Measurements from ENCODE around the gene C15orf61.

Gene C15orf61

DNA sequence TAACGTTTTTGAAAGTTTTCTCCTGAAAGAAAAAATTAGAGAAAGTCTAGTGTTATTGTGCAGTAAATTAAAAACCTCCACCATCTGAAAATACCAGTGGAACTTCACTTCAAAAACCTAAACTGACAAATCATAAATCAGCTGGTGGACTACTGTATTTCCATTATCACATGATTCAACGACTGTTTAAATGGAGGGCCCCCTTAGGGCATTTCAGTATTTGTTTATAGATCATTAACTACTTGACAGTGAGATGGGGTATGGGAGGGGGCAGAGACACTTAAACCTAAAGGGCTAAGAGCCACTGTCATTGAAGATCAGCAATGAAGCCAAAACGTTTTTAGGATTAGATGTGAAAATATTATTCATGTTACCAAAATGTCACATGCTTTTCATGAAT is 8.8 kb upstream of the C15orf61 start (continued):
- TF ChIP-seq GLIS2 (tag by site-specific recombination; IDR thresholded peaks at IDR 0.05) (no peak), ZNF202 (tag by site-specific recombination; IDR thresholded peaks at IDR 0.05; ENCODE audit: borderline replicate concordance) (no peak), ZNF19 (tag by site-specific recombination; IDR thresholded peaks at IDR 0.05; ENCODE audit: low read depth) (no peak), ZNF16 (tag by site-specific recombination; IDR thresholded peaks at IDR 0.05; ENCODE audit: low read depth) (no peak), ZNF654 (tag by site-specific recombination; IDR thresholded peaks at IDR 0.05; ENCODE audit: low read depth) (no peak), WT1 (tag by site-specific recombination; IDR thresholded peaks at IDR 0.05) (peak; percentile 55; the same call in 1 of the 2 replicates), ZNF558 (tag by site-specific recombination; IDR thresholded peaks at IDR 0.05) (0 out of 2 replicates have a peak, but pooled peaks have one; percentile 11), ZNF510 (tag by site-specific recombination; IDR thresholded peaks at IDR 0.05; ENCODE audit: insufficient replicate concordance) (no peak), ZNF837 (tag by site-specific recombination; IDR thresholded peaks at IDR 0.05) (no peak), GLIS1 (tag by site-specific recombination; IDR thresholded peaks at IDR 0.05) (no peak), YY2 (tag by site-specific recombination; IDR thresholded peaks at IDR 0.05) (no peak), ZNF416 (tag by site-specific recombination; IDR thresholded peaks at IDR 0.05) (no peak), ZNF560 (tag by site-specific recombination; IDR thresholded peaks at IDR 0.05; ENCODE audit: borderline replicate concordance) (no peak), ZNF549 (tag by site-specific recombination; IDR thresholded peaks at IDR 0.05) (no peak), ZNF561 (tag by site-specific recombination; IDR thresholded peaks at IDR 0.05; ENCODE audit: borderline replicate concordance) (no peak), SALL2 (tag by site-specific recombination; IDR thresholded peaks at IDR 0.05; ENCODE audit: borderline replicate concordance) (no peak), ZNF791 (tag by site-specific recombination; IDR thresholded peaks at IDR 0.05) (no peak), ZNF629 (tag by site-specific recombination; IDR thresholded peaks at IDR 0.05) (peak; percentile 34; the same call in 1 of the 2 replicates), ZXDB (tag by site-specific recombination; IDR thresholded peaks at IDR 0.05) (peak; percentile 63), REPIN1 (tag by site-specific recombination; IDR thresholded peaks at IDR 0.05; ENCODE audit: low read depth) (no peak), KLF16 (tag by site-specific recombination; IDR thresholded peaks at IDR 0.05) (no peak), OSR2 (tag by site-specific recombination; IDR thresholded peaks at IDR 0.05) (peak; percentile 96), ZNF76 (tag by site-specific recombination; IDR thresholded peaks at IDR 0.05; ENCODE audit: borderline replicate concordance, low read depth) (0 out of 2 replicates have a peak, but pooled peaks have one; percentile 31), SCRT1 (tag by site-specific recombination; IDR thresholded peaks at IDR 0.05; ENCODE audit: borderline replicate concordance) (no peak), ZNF610 (tag by site-specific recombination; IDR thresholded peaks at IDR 0.05; ENCODE audit: borderline replicate concordance) (no peak), ZNF660 (tag by site-specific recombination; IDR thresholded peaks at IDR 0.05) (no peak)
- TF ChIP-seq, protein P1, sequence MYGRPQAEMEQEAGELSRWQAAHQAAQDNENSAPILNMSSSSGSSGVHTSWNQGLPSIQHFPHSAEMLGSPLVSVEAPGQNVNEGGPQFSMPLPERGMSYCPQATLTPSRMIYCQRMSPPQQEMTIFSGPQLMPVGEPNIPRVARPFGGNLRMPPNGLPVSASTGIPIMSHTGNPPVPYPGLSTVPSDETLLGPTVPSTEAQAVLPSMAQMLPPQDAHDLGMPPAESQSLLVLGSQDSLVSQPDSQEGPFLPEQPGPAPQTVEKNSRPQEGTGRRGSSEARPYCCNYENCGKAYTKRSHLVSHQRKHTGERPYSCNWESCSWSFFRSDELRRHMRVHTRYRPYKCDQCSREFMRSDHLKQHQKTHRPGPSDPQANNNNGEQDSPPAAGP (tag by site-specific recombination; IDR thresholded peaks at IDR 0.05), result no peak
- TF ChIP-seq, protein P2, sequence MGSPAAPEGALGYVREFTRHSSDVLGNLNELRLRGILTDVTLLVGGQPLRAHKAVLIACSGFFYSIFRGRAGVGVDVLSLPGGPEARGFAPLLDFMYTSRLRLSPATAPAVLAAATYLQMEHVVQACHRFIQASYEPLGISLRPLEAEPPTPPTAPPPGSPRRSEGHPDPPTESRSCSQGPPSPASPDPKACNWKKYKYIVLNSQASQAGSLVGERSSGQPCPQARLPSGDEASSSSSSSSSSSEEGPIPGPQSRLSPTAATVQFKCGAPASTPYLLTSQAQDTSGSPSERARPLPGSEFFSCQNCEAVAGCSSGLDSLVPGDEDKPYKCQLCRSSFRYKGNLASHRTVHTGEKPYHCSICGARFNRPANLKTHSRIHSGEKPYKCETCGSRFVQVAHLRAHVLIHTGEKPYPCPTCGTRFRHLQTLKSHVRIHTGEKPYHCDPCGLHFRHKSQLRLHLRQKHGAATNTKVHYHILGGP (tag by site-specific recombination; IDR thresholded peaks at IDR 0.05), result peak; percentile 61
- TF ChIP-seq, protein P3, sequence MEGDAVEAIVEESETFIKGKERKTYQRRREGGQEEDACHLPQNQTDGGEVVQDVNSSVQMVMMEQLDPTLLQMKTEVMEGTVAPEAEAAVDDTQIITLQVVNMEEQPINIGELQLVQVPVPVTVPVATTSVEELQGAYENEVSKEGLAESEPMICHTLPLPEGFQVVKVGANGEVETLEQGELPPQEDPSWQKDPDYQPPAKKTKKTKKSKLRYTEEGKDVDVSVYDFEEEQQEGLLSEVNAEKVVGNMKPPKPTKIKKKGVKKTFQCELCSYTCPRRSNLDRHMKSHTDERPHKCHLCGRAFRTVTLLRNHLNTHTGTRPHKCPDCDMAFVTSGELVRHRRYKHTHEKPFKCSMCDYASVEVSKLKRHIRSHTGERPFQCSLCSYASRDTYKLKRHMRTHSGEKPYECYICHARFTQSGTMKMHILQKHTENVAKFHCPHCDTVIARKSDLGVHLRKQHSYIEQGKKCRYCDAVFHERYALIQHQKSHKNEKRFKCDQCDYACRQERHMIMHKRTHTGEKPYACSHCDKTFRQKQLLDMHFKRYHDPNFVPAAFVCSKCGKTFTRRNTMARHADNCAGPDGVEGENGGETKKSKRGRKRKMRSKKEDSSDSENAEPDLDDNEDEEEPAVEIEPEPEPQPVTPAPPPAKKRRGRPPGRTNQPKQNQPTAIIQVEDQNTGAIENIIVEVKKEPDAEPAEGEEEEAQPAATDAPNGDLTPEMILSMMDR (tag by site-specific recombination; IDR thresholded peaks at IDR 0.05), result no peak
- TF ChIP-seq, protein P4, sequence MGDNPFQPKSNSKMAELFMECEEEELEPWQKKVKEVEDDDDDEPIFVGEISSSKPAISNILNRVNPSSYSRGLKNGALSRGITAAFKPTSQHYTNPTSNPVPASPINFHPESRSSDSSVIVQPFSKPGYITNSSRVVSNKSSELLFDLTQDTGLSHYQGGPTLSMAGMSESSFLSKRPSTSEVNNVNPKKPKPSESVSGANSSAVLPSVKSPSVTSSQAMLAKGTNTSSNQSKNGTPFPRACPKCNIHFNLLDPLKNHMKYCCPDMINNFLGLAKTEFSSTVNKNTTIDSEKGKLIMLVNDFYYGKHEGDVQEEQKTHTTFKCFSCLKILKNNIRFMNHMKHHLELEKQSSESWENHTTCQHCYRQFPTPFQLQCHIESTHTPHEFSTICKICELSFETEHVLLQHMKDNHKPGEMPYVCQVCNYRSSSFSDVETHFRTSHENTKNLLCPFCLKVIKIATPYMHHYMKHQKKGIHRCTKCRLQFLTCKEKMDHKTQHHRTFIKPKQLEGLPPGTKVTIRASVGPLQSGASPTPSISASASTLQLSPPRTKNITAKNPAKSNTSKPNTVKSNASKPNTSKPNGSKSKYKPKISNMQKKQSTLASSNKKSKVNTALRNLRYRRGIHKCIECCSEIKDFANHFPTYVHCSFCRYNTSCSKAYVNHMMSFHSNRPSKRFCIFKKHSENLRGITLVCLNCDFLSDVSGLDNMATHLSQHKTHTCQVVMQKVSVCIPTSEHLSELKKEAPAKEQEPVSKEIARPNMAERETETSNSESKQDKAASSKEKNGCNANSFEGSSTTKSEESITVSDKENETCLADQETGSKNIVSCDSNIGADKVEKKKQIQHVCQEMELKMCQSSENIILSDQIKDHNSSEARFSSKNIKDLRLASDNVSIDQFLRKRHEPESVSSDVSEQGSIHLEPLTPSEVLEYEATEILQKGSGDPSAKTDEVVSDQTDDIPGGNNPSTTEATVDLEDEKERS (tag by site-specific recombination; IDR thresholded peaks at IDR 0.05), result no peak
- TF ChIP-seq, protein P5, sequence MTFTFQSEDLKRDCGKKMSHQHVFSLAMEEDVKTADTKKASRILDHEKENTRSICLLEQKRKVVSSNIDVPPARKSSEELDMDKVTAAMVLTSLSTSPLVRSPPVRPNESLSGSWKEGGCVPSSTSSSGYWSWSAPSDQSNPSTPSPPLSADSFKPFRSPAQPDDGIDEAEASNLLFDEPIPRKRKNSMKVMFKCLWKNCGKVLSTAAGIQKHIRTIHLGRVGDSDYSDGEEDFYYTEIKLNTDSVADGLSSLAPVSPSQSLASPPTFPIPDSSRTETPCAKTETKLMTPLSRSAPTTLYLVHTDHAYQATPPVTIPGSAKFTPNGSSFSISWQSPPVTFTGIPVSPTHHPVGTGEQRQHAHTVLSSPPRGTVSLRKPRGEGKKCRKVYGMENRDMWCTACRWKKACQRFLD (tag by site-specific recombination; IDR thresholded peaks at IDR 0.05), result no peak
- TF ChIP-seq, protein P6, sequence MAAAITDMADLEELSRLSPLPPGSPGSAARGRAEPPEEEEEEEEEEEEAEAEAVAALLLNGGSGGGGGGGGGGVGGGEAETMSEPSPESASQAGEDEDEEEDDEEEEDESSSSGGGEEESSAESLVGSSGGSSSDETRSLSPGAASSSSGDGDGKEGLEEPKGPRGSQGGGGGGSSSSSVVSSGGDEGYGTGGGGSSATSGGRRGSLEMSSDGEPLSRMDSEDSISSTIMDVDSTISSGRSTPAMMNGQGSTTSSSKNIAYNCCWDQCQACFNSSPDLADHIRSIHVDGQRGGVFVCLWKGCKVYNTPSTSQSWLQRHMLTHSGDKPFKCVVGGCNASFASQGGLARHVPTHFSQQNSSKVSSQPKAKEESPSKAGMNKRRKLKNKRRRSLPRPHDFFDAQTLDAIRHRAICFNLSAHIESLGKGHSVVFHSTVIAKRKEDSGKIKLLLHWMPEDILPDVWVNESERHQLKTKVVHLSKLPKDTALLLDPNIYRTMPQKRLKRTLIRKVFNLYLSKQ (tag by site-specific recombination; IDR thresholded peaks at IDR 0.05; ENCODE audit: borderline replicate concordance), result no peak
